ENCODE measurements around the gene HDAC10.

Gene HDAC10

DNA sequence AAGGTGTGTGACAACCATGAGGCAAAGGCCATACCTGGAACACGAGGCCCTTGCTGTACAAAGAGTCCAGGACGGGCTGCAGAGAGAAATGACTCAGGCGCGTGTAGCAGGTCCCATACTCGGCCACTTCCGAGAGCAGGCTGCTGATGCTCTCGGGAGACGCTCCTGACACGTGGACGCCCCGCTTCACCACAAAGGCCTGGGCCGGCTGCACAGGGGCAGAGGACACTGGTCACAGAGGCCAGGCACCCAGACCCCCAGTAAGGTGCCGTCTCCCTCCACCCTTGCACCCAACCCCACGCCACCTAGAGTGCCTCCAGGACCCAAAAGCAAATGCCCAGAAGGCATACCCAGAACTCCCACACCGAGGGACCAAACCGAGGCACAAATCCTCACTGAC, 21.7 kb downstream of the HDAC10 start:
- no peak for DNase-seq

- DNase-seq = no peak
Observed at GRCh38 chr22:50228366-50228765, 22.7 kb downstream of the HDAC10 start.

GRCh38 chr22:50227579-50228215, 23.4 kb downstream of the HDAC10 start:
- no peak for DNase-seq

- no peak for DNase-seq
Observed at GRCh38 chr22:50226875-50227165, 24.2 kb downstream of the HDAC10 start.

DNA sequence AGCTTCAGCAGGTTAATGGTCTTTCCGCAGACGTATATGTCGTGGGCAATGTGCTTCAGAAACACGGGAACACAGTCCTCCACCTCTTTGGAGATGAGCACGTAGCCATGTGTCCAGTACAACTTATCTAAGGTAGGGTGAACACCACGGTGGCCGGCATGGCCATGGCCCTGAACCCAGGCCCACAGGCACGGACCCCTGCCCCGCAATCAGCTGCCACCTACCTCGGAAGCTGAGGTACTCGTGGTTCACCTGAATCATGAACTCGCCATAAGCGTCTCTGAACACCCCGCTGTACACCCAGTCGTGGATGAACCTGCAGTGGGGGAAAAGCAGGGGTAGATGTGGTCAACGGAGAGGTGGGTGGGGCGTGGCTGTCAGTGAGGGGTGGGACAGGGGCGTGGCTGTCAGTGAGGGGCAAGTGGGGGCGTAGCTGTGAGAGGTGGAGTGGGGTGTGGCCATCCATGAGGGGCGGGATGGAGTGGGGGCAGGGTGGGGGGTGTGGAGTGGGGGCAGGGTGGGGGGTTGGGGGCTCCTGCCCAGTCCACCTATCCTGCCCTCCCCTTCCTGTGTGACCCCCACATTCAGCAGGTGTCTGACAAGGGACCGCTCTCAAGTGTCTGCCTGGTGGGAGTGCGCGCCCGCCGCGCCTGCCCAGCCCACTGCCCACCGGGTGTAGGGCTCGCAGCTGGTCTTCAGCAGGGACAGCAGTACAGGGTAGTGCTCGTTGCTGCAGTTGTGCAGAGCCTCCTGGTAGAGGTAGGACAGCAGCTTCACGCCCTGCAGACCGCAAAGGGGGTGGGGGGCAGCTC, 24.8 kb downstream of the HDAC10 start:
- DNase-seq = no peak

DNA sequence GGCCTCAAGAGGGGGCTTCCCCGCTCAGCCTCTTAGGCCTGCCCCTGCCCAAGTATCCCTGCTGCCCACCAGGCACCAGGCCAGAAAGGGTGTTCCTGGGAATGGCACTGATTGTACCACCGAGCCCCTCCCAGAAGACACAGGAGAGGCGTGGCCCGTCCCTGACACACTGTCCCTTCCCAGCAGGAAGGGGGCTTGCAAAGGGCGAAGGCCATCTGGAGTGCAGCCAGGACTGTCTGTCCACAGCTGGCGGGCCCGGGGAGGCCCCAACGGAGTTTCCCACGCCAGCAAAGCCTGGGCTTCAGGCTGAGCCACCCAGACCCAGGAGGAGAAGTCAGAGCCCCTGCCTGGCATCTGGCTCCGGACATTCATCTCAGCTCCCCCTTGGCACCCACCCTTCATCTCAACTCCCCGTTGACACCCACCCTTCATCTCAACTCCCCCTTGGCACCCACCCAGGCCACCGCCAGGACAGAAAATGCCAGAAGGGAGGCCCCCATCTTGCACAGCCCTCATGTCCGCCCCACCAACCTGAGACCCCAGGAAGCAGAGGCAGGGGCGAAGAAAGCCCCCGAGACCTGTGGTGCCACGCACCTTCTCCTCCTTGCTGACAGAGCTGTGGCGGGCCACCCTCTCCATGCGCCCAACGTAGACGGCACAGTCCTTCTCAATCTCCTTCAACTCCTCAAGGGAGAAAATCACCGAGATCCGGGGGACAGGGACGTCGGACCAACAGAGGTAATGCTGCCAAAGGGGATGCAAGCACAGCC, 25.7 kb downstream of the HDAC10 start:
- DNase-seq = no peak

- DNase-seq = no peak
Observed at GRCh38 chr22:50224071-50224470, 27.0 kb downstream of the HDAC10 start.

GRCh38 chr22:50222508-50222907, 28.6 kb downstream of the HDAC10 start:
- no peak for DNase-seq

DNA sequence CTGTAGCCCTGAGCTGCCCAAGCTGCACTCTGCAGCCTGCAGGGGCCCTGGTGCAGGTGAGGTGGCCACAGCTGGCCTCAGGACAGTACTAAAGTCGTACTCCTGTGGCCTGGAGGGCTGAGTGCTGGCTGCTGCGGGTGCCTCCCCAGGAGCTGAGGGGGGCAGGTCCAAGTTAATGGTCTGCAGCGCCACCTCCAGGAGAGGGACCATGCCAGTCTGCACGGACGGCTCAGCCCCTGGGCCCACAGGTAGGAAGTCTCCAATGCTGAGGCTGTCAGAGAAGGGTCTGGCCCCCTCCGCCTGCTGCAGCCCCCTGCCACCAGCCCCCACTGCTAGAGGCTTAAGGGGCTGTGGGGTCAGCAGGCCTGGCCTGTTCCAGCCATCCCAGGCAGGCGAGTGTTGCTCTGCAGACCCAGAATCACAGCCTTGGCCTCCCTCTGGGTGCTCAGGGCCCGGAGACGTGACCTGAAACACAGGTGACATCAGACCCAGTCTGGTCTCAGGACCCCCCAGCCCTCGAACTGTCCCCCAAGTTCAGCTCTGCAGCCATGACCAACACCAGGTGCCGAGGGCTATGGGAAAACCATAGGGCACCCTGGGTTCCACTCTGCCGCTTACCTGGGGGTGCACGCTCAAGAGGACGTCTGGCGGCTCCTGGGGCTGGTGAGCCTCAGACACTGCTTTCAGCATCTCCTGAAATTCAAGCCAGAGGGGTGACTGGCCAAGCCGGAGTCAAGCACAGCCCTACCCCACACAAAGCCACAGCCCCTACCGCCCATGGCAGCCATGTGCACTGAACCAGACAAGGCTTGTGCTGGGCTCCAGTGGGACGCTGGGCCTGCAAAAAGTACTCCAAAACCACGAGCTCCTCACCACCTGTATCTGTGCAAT, 29.4 kb downstream of the HDAC10 start:
- DNase-seq = no peak

- no peak for DNase-seq
Observed at GRCh38 chr22:50220603-50221409, 30.3 kb downstream of the HDAC10 start.

DNA sequence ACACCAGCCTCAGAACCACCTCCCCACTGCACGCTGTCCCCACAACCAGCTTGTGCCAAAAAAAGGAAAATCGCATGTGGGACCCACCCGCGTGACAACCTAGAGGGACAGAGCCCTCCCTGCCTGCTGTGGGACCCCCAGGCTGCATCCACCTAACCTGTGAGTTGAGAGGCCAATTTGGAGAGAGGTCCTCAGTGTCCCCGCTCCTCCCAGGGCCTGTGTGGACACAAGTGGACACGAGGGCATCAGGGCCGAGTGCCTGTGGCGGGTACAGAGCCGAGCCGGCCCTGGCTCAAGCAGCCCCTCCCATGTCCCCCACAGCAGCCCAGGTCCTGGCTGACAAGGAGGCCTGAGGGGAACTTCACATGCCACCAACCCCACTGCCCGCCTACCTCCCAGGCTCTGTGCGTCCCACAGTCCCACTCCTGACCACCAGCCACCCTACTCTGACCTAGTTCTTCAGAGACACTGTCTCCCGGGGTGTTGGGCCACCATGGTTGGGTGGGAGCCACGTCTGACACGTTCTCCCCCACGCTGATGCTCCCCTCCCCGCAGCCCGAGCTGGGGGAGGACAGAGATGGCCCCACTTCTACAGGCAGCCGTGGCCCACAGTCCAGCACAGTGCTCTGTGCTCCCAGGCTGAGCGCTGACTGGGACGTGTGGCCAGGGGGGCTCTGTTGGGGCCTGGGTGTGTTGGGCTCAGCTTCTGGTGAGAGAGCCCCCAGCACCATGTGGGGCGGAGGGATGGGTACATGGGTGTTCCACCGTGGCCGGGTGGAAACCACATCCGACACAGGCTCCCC, 31.1 kb downstream of the HDAC10 start:
- DNase-seq = no peak

DNA sequence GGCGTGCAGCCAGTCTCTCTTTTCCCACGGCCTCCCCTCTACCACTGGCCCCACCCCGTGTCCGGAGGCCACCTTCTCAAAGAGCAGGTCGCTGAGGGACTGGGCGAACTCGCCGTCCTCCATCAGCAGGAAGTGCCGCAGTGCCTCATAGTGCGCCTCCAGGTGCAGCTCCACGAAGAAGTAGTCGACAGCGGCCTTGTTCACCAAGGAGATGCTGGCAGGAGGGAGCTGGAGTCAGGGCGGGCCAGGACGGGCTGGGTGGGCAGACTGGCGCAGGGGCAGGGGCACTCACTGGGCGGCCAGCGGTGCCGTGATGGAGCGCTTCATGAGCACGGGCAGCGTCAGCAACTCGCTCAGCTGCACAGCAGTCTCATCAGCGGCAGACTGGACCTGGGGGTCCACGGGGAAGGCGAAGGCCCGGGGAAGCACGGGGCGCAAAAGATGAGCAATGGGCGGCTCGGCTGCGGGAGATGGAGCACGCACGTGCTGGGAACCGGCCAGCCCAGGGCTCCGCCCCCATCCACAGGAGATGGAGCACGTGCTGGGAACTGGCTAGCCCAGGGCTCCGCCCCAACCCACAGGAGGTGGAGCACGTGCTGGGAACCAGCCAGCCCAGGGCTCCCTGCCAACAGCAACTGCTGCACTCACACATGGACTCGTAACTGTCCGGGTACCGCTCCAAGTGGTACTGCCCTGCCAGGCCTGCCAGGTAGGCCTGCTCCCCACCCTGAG, 31.9 kb downstream of the HDAC10 start:
- no peak for DNase-seq

DNA sequence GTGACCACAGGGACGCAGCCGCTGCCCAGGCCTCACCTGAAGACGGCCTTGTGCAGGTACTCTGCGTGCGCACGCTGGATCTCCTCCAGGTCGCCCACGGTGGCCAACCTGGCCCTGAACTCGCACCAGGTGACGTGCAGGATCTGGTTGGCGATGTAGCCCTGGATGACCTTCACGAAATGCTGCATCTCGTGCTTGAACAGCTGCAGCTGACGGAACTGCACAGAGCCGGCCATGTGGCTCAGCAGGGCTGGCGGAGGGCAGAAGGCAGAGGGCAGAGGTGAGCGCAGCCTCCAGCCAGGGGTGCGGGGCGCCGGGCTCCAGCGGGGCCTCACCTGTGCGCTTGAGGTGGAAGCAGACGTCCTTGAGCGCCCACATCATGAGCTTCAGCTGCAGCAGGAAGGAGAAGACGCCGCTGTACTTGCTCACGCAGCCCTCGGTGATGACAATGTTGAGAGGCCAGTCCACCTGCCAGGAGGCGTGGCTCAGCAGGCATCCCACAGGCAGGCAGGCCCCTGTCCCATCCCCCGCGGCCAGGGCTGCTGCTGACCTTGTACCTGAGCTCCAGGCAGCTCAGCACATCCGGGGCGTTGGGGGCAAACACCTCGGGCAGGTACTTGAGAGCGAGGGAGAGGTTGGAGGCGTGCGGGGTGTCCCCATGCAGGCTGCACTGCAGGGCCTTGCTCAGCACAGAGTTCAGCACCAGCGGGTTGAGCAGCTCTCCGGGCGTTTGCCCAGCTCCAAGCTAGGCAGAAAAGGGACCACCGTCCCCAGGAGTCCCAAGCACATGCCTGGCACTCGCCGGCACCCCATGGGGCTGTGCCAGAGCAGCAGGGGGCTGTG, 32.7 kb downstream of the HDAC10 start:
- no peak for DNase-seq

GRCh38 chr22:50217543-50218152, 33.4 kb downstream of the HDAC10 start:
- DNase-seq = no peak

- DNase-seq = no peak
Observed at GRCh38 chr22:50216684-50217520, 34.2 kb downstream of the HDAC10 start.

DNA sequence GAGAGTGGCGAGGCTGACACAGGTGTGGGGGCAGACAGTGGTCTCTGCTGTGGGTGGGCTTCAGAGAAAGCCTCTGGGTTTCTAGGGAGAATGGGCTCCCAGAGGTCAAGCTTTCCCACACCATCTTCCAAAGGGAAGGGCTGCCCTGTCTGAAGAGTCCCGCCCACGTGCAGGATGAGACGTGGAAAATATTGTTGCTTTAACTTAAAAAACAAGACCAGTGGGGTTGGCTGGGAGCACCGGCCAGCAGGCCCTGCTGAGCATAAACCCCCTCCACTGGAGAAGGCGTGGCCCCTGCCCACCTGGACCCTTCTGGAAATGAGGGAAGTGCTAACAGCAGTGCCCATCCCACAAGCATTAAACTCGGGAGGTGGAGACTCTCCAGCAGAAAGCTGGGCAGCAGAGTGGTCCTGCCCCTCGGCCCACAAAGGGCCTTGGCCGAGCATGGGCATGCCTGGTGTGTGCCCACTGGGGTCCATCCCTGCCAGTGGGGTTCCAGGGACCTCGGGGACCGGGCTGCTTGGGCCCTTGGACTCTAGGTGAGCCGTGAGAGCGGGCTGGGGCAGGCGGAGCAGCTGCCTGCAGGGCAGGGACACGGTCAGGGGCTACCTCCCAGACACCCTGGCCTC, 34.9 kb downstream of the HDAC10 start:
- no peak for DNase-seq

DNA sequence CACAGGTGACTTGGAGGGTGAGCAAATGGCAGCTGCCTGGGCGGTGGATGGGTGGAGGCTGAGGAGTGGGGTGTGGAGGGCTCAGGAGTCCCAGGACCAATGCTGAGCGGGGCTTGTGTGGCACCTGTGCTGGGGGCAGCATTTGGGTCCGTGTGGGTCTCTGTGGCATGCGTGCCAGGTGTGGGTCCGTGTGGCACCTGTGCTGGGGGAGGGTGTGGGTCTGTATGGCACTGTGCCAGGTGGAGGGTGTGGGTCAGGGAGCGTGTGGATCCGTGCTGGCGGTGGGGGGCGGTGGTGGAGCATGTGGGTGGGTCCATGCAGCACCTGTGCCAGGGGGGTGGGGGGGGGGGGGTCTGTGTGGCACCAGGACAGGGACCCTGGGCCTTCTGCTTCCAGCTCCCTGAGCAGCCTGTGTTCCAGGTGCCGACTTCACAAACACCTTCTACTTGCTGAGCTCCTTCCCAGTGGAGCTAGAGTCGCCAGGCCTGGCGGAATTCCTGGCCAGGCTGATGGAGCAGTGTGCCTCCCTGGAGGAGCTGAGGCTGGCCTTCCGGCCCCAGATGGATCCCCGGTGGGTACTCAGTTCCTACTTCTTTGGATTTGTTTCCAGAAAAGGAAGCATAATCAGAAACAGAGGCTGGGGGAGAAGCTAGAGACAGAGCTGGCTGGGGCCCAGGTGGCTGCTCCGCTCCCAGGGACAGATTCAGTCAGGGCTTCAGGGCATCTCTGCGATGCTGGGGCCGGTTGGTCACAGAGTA, 35.6 kb downstream of the HDAC10 start:
- DNase-seq = no peak
